Measurements from ENCODE around the gene YIPF5.
A peak's percentile ranks its signal among the peaks of the same experiment; 100 is the strongest.

YIPF5 gene

DNA sequence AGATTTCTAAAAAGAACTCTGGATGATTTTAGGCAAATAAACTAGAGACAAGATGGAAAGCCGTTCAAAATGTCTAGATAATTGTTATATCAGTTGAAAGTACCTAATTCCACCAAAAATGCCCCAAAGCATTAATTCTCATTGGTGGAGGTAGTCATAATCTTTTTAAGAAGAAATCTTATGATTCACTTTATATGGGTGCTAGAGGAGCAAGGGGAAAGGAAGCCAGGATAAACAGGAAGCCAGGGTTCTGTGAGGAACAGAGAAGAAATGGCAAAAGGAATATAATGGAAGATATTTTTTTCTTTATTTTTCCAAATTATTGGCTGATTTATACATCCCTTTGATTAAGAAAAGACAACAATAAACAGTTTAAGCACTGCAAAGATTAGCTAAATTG is 7.8 kb downstream of the YIPF5 start:
- TF ChIP-seq, protein P1, sequence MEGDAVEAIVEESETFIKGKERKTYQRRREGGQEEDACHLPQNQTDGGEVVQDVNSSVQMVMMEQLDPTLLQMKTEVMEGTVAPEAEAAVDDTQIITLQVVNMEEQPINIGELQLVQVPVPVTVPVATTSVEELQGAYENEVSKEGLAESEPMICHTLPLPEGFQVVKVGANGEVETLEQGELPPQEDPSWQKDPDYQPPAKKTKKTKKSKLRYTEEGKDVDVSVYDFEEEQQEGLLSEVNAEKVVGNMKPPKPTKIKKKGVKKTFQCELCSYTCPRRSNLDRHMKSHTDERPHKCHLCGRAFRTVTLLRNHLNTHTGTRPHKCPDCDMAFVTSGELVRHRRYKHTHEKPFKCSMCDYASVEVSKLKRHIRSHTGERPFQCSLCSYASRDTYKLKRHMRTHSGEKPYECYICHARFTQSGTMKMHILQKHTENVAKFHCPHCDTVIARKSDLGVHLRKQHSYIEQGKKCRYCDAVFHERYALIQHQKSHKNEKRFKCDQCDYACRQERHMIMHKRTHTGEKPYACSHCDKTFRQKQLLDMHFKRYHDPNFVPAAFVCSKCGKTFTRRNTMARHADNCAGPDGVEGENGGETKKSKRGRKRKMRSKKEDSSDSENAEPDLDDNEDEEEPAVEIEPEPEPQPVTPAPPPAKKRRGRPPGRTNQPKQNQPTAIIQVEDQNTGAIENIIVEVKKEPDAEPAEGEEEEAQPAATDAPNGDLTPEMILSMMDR (conservative IDR thresholded peaks at IDR 0.05; ENCODE audit: low read depth, low read length) = no peak
- DNase-seq (ENCODE audit: low read depth) = no peak
- no peak overlapping the region for H3K4me3 ChIP-seq (ENCODE audit: low read length)

DNA sequence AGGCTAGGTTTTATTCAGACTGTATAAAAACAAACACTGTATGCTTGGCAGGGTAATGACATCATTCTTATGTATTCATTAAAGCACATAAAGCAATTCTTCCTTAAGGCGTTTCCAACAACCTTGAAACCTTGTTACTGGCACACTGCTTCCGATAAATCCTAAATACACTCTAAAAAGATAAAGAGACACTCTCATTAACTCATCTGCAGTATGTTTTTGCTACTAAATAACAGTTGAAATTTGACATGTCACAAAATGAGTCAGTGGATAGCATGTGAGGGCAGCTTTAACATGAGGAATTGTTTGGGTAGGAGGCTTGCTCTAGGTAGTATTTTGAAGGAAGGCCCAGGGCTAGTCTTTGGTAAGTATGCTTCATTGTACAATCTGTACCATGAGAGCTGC is 13.7 kb downstream of the YIPF5 start:
- TF ChIP-seq, protein P1 (conservative IDR thresholded peaks at IDR 0.05; ENCODE audit: low read depth, low read length) = no peak
- no peak for DNase-seq (ENCODE audit: low read depth)
- no peak overlapping the region for H3K4me3 ChIP-seq (ENCODE audit: low read length)

DNA sequence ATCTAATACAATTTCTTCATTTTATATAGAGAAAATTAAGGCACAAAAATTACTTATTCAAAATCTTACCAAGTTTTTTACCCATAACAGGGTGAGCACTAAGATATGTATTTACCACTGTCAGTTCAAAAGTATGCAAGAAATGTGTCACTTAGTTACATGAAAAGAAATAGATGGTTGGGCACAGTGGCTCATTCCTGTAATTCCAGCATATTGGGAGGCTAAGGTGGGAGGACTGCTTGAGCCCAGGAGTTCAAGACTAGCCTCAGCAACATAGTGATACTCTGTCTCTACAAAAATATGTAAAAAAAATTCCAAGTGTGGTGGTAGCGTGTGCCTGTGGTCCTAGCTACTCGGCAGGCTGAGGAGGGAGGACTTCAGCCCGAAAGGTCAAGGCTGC is 19.4 kb downstream of the YIPF5 start:
- DNase-seq (ENCODE audit: low read depth) = no peak
- H3K4me3 ChIP-seq (ENCODE audit: low read length) = no peak overlapping the region
- TF ChIP-seq, protein P1 (conservative IDR thresholded peaks at IDR 0.05; ENCODE audit: low read depth, low read length) = no peak

DNA sequence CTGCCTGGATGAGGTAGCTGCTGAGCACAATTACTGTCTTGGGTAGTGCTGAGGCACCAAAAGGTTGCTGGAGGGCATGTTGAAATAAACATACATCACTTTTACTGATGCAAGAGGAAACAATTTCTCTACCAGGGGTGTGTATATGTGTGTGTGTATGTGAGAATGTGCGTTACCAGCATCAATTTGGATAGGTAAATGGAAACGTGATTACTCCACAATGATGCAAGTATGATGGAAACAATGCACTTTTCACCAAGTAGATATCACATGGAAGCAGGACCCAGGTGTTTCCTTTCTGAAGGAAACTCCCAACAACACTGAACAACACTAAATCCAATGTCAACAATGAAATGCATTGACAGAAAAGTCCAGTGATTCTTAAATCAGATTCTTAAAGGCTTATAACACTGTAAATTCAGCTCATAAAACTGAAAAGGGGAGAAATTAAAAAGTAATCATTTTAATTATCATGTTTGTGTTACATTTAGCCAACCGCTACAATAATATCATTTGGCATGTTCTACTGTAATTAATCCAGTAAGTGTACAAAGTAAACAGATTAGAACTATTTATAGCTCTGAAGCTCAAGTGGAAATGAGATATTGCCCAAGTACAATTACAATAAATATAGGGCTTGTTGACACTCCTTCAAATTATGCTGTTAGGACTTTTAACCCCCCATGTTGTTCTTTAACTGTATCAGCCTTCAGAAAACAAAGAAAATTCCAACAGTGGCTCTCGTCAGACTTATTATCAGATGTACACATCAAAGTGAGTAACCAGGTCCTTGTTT is 25.3 kb downstream of the YIPF5 start:
- no peak for DNase-seq (ENCODE audit: low read depth)
- H3K4me3 ChIP-seq (ENCODE audit: low read length) = no peak overlapping the region
- TF ChIP-seq, protein P1 (conservative IDR thresholded peaks at IDR 0.05; ENCODE audit: low read depth, low read length) = no peak

DNA sequence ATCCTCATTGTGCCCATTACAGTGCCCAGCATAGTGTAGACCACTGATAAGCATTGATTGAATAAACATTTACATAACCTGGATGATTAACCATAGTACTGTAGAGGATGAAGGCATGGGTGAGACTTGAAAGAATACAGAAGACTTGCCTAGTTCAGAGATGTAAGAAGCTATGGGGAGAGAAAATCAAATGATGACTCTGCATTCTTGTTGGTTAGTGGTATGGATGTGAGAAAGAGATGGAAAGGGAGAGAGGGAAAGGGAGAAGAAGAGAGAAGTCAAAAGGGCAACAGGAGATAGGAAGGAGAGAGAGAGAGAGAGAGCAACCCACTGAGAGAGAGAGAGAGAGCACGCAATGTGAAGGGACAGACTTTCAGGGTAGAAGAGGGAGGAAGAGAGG is 26.8 kb downstream of the YIPF5 start:
- no peak for DNase-seq (ENCODE audit: low read depth)
- TF ChIP-seq, protein P1 (conservative IDR thresholded peaks at IDR 0.05; ENCODE audit: low read depth, low read length) = no peak
- H3K4me3 ChIP-seq (ENCODE audit: low read length) = no peak overlapping the region

DNA sequence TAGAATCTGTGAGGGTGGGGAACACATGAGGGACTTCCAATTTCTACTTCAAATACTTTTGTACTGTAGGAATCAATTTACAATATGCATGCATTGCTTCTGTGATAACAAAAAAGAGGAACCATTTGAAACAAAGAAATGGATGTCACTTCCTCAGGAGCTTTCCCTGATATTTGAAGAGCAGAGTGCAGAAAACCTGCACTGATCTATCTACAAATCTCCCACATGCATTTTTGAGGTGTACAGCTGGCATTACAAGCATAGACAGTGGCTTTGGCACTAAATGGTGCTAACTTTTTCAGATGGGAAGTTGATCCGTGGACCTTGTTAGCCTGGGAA is 27.7 kb downstream of the YIPF5 start:
- DNase-seq (ENCODE audit: low read depth) = no peak
- H3K4me3 ChIP-seq (ENCODE audit: low read length) = no peak overlapping the region
- TF ChIP-seq, protein P1 (conservative IDR thresholded peaks at IDR 0.05; ENCODE audit: low read depth, low read length) = no peak

DNA sequence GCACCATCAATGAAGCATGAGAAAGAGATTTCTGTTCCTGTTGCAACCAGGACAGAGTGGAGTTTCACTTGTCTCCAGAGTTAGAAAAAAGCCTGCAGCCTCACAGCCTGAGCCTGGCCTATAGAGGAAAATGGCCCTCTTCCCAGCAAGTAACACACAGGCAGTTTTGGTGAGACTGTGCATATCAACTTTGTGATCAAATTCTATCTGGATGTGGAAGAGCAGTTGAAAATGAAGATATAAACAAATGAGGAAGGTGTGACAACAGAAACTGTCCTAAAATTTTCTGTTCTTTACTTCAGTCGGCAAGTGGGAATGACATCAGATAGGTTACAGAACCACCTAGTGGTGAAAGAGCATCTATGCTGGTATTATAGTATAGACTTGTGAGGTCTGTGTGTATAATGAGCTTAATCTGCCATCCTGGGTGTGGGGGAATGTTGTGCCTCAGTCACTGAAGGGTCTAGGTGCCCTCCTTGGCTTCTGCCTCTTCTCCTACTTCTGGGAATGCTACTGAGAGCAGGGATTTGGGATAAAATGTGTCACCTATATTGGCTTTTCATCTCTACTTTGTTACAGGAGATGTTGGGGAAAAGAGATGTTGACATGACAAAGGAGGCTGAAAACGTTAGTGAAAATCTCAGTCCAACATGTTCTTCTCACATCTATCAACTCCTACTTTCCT is 28.2 kb downstream of the YIPF5 start:
- no peak overlapping the region for H3K4me3 ChIP-seq (ENCODE audit: low read length)
- no peak for DNase-seq (ENCODE audit: low read depth)
- TF ChIP-seq, protein P1 (conservative IDR thresholded peaks at IDR 0.05; ENCODE audit: low read depth, low read length) = peak; percentile 78

All from retinal pigment epithelial cell (primary cell).